MCF 10A (cell line): Measurements from ENCODE around the gene LACC1. TPM values are rescaled to one million over a fixed set of nuclear protein-coding genes. Genes with fewer than 3 reads are reported as not detected.
A peak's percentile ranks its signal among the peaks of the same experiment; 100 is the strongest.

Experiments used
- BruUV-seq: library from RNA; stranded (reverse); fragments of 400-500 nt; replicated peaks from 2 replicates; lab custom pipeline; 2021; lab: Mats Ljungman, UMichigan
- CTCF ChIA-PET: fragments of 300-600 bp; sonication (Branson Sonifier 250); formaldehyde crosslinking; extraction: SDS; loops from one replicate; lab custom pipeline; 2021; ENCODE audit warnings: antibody characterized with exemption, inconsistent platforms; lab: Yijun Ruan, JAX
- POLR2A ChIA-PET: fragments of 300-600, 350-650 bp; sonication (Branson Sonifier 250); formaldehyde crosslinking; extraction: SDS; loops from one replicate; lab custom pipeline; 2020; ENCODE audit warnings: antibody characterized with exemption, inconsistent platforms; lab: Yijun Ruan, JAX
- DNase-seq: peaks from one replicate; pipeline ENCODE4 v3.0.0-alpha.2; 2018; ENCODE audit not compliant: unreplicated experiment
- H3K27ac Mint-ChIP-seq: one replicate; pipeline ENCODE4 v1.8.0; 2022; ENCODE audit warnings: mild to moderate bottlenecking, low read depth, mixed read lengths; ENCODE audit not compliant: unreplicated experiment
- H3K27me3 Mint-ChIP-seq: one replicate; pipeline ENCODE4 v1.8.0; 2022; ENCODE audit warnings: mixed read lengths; ENCODE audit not compliant: insufficient read depth, unreplicated experiment
- H3K36me3 Mint-ChIP-seq: one replicate; pipeline ENCODE4 v1.8.0; 2022; ENCODE audit warnings: mild to moderate bottlenecking, moderate library complexity, mixed read lengths; ENCODE audit not compliant: insufficient read depth, unreplicated experiment
- H3K4me1 Mint-ChIP-seq: one replicate; pipeline ENCODE4 v1.8.0; 2022; ENCODE audit warnings: mixed read lengths; ENCODE audit not compliant: insufficient read depth, unreplicated experiment
- H3K4me3 Mint-ChIP-seq: one replicate; pipeline ENCODE4 v1.8.0; 2022; ENCODE audit warnings: mild to moderate bottlenecking, moderate library complexity, mixed read lengths; ENCODE audit not compliant: unreplicated experiment
- H3K9me3 Mint-ChIP-seq: one replicate; pipeline ENCODE4 v1.8.0; 2022; ENCODE audit warnings: mixed read lengths; ENCODE audit not compliant: unreplicated experiment
- intact Hi-C: fragments of 100-400 bp; cut with micrococcal nuclease; formaldehyde crosslinking; loops from 2 replicates; pipeline ENCODE4 v1.14.1; 2022
- total RNA-seq: library from RNA; stranded (reverse); gene quantifications from 2 replicates; pipeline ENCODE4 v1.2.3, GENCODE V29; 2022
- TF ChIP-seq, protein P1 (sequence below): fragments of 200-600 bp; IDR thresholded peaks from one replicate; pipeline ENCODE4 v1.8.0; 2022; ENCODE audit warnings: antibody characterized with exemption, mild to moderate bottlenecking; ENCODE audit not compliant: unreplicated experiment

The LACC1 gene
- total RNA-seq, 1 experiment from 2014 or later = 11.7 TPM

GRCh38 chr13:43877766-43878165 is 1.9 kb upstream of the LACC1 start:
- no TSS peak for BruUV-seq
- TF ChIP-seq, protein P1, sequence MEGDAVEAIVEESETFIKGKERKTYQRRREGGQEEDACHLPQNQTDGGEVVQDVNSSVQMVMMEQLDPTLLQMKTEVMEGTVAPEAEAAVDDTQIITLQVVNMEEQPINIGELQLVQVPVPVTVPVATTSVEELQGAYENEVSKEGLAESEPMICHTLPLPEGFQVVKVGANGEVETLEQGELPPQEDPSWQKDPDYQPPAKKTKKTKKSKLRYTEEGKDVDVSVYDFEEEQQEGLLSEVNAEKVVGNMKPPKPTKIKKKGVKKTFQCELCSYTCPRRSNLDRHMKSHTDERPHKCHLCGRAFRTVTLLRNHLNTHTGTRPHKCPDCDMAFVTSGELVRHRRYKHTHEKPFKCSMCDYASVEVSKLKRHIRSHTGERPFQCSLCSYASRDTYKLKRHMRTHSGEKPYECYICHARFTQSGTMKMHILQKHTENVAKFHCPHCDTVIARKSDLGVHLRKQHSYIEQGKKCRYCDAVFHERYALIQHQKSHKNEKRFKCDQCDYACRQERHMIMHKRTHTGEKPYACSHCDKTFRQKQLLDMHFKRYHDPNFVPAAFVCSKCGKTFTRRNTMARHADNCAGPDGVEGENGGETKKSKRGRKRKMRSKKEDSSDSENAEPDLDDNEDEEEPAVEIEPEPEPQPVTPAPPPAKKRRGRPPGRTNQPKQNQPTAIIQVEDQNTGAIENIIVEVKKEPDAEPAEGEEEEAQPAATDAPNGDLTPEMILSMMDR = no peak
- Mint-ChIP-seq H3K27me3 (no peaks in the 10 kb centered on the region), H3K4me1 (peaks cover 23% of the 10 kb centered on the region), H3K9me3 (no peaks in the 10 kb centered on the region), H3K4me3 (peak overlapping the region; percentile 93), H3K27ac (no peak overlapping the region), H3K36me3 (peaks cover 8% of the 10 kb centered on the region)
- ChIA-PET POLR2A (interaction anchor here (0.6 to 2.0 kb wide), 9 partner anchors 13 to 1656 kb away, joined by 3 to 14 read pairs (median 4); no protein-coding TSS in a partner anchor), CTCF (interaction anchor here (0.6 to 1.5 kb wide), 4 partner anchors 64 to 910 kb away, joined by 3 to 5 read pairs (median 4); no protein-coding TSS in a partner anchor)
- intact Hi-C loops = loop anchor here (5.0 to 10.0 kb wide), 2 partner anchors 570 to 913 kb away; no protein-coding TSS in a partner anchor
- no peak for DNase-seq

- BruUV-seq = no TSS peak
- Mint-ChIP-seq H3K36me3 (peaks cover 11% of the 10 kb centered on the region), H3K4me1 (peaks cover 23% of the 10 kb centered on the region), H3K9me3 (no peaks in the 10 kb centered on the region), H3K27ac (peak within 1 kb of the TSS; percentile 98), H3K27me3 (no peaks in the 10 kb centered on the region), H3K4me3 (peak within 1 kb of the TSS; percentile 93)
- ChIA-PET POLR2A (interaction anchor here (0.6 to 2.0 kb wide), 24 partner anchors 8 to 1606 kb away, joined by 3 to 14 read pairs (median 3); no protein-coding TSS in a partner anchor), CTCF (interaction anchor here (0.9 to 1.0 kb wide), 3 partner anchors 21 to 784 kb away, joined by 3 read pairs; no protein-coding TSS in a partner anchor)
- intact Hi-C loops = loop anchor here (5.0 to 10.0 kb wide), 2 partner anchors 572 to 914 kb away; no protein-coding TSS in a partner anchor
- TF ChIP-seq, protein P1 = no peak
- peak; percentile 83 for DNase-seq
Measured at GRCh38 chr13:43878892-43879754, 581 bp upstream of the LACC1 start, which contains the start of gene CCDC122. Gene CCDC122, minus strand, starts transcription at chr13:43879740. Its CDS starts 10,364 bp downstream, at chr13:43869376.

DNA sequence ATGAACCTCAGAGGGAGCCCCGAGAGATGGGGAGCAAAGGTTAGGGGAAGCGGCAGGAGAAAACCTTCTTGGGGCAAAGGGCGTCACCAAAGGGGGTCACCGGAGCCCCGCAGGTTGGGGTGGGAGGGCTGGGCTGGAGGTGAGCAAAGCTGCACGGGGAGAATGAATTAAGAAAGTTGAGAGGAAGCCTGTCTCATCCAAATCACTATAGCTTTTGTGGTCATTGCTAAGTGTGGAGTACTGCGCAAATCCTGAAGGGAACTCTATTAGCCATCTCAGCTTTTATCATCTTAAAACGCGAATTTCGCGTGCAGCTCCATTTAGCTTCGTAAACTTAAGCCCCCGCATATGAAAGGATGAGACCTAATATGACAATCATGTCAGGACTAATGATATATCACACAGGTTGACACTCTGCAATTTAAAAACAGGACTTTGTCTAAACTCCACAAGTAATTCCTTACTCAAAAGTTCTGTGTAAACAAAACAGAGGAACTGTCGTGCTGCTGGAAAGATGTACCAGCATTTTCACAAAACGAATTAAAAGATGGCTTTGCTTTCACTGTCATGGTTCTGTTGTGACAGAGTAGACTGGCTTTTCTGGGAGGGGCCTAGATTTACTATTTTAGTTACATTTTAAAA is 631 bp downstream of the LACC1 start:
- POLR2A ChIA-PET = interaction anchor here (0.6 to 1.3 kb wide), 4 partner anchors 7 to 1553 kb away, joined by 3 to 5 read pairs (median 3); no protein-coding TSS in a partner anchor
- no TSS peak for BruUV-seq
- H3K4me1 Mint-ChIP-seq = peaks cover 23% of the 10 kb centered on the region
- no peaks in the 10 kb centered on the region for H3K9me3 Mint-ChIP-seq
- CTCF ChIA-PET = no interaction called here
- TF ChIP-seq, protein P1 = no peak
- peak overlapping the region; percentile 93 for H3K4me3 Mint-ChIP-seq
- peak overlapping the region; percentile 98 for H3K27ac Mint-ChIP-seq
- H3K27me3 Mint-ChIP-seq = no peaks in the 10 kb centered on the region
- DNase-seq = no peak
- intact Hi-C loops = no loop called here
- peaks cover 20% of the 10 kb centered on the region for H3K36me3 Mint-ChIP-seq
